Choroid plexus epithelial cell (primary cell): ENCODE measurements around the gene SLC12A5.
"Not testable (repeated sequence)": the region's sequence is repeated elsewhere in the genome, so short reads cannot be mapped to it uniquely, and the experiment has no call there.

Experiments
- DNase-seq: peaks from one replicate; pipeline ENCODE4 v3.0.0-alpha.2; 2010; ENCODE audit warnings: low read depth
- H3K4me3 ChIP-seq: 2 replicates; pipeline ENCODE4 v1.5.1; 2011; ENCODE audit warnings: low read depth, mild to moderate bottlenecking, control low read depth, low read length, moderate library complexity
- TF ChIP-seq, protein P1 (sequence below): conservative IDR thresholded peaks from 2 replicates; pipeline ENCODE4 v1.5.1; 2011; ENCODE audit warnings: low read depth, mild to moderate bottlenecking, control low read depth, inconsistent platforms, low read length, moderate library complexity

Gene SLC12A5

DNA sequence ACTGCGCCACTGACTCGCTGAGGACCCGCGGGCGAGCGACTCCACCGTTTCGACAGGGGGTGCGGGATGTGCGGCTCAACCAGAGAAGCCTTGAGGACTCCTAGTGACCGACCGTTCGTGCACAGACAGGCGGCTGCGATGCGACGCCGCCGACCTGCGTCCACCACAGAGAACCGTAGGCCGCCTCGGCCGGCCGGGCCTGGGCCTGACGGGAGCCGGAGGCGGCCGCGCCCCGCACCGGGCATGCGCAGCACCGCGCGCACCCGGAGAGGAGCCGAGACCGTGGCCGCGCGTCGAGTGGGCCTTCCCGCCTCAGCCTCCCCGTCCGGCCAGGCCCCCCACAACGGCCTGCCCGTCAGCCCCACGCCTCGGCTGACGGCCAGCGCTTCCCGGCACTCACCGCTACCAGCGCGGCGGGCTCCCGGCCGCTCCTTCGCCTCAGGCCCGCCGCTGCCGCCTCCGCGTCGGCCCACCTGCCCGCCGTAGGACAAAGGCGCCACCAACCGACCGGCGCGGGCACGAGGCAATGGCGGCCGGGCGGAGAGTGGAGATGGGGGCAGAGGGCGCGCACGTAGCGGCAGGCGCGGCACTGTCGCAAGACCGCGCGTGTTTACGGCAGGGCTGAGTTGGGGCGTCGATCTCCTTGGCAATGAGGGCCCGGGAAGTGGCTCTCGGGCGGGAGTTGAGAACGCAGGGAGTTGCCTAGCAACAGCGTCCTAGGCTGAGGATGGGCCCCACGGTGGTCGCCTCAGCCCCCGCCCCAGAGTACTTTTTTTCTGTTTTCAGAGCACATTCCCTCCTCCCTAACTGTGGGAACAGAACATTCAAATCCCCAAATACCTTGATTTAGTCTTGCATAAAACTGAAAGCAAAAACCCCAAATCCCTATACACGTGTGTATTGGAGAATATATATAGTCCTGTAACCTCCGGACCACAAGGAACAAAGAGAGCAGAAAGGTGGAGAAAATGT is 60.7 kb downstream of the SLC12A5 start, which contains the start of gene NCOA5:
TSS of gene NCOA5 (minus strand) at position 546 of the 972 bp plus-strand sequence. CDS start 10,538 bp downstream, outside the sequence.
- peak; percentile 98 for DNase-seq
- TF ChIP-seq, protein P1, sequence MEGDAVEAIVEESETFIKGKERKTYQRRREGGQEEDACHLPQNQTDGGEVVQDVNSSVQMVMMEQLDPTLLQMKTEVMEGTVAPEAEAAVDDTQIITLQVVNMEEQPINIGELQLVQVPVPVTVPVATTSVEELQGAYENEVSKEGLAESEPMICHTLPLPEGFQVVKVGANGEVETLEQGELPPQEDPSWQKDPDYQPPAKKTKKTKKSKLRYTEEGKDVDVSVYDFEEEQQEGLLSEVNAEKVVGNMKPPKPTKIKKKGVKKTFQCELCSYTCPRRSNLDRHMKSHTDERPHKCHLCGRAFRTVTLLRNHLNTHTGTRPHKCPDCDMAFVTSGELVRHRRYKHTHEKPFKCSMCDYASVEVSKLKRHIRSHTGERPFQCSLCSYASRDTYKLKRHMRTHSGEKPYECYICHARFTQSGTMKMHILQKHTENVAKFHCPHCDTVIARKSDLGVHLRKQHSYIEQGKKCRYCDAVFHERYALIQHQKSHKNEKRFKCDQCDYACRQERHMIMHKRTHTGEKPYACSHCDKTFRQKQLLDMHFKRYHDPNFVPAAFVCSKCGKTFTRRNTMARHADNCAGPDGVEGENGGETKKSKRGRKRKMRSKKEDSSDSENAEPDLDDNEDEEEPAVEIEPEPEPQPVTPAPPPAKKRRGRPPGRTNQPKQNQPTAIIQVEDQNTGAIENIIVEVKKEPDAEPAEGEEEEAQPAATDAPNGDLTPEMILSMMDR, result no peak
- peak within 1 kb of the TSS; percentile 90 for H3K4me3 ChIP-seq

DNA sequence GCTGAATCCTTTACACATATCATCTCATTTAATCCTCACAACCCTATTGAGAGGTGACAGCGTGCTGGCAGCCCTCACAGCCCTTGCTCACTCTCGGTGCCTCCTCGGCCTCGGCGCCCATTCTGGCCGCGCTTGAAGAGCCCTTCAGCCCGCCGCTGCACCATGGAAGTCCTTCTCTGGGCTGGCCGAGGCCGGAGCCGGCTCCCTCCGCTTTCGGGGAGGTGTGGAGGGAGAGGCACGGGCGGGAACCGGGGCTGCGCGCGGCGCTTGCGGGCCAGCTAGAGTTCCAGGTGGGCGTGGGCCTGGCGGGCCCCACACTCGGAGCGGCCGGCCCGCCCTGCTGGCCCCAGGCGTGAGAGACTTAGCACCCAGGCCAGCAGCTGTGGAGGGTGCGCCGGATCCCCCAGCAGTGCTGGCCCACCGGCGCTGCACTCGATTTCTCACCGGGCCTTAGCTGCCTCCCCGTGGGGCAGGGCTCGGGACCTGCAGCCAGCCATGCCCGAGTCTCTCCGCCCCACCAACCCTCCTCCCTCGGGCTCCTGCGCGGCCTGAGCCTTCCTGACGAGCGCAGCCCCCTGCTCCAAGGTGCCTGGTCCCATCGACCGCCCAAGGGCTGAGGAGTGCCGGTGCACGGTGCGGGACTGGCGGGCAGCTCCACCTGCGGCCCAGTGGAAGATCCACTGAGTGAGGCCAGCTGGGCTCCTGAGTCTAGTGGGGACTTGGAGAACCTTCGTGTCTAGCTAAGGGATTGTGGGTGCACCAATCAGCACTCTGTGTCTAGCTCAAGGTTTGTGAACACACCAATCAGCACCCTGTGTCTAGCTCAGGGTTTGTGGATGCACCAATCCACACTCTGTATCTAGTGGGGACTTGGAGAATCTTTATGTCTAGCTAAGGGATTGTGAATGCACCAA is 62.9 kb downstream of the SLC12A5 start:
- H3K4me3 ChIP-seq, DNase-seq: not testable (repeated sequence)

DNA sequence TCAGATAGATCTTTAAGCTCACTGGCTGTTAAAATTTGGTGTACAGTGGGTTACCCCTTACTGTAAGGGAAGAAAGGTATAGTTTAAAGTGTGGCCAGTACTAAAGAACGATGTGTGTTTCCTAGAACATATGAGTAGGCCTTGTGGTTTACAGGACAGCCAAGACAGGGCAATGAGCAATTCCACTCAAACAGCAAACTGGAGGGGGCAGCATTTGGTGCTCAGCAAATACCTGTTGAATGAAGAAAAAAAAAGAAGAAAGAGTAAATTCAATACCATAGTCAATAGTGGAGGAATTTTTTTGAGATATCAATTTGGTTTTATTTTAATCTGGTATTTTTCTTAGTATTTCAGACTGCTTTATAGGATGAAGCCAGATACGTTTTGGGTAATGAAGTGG is 64.5 kb downstream of the SLC12A5 start:
- DNase-seq, result no peak
- no peak overlapping the region for H3K4me3 ChIP-seq
- TF ChIP-seq, protein P1, result peak; percentile 6

DNA sequence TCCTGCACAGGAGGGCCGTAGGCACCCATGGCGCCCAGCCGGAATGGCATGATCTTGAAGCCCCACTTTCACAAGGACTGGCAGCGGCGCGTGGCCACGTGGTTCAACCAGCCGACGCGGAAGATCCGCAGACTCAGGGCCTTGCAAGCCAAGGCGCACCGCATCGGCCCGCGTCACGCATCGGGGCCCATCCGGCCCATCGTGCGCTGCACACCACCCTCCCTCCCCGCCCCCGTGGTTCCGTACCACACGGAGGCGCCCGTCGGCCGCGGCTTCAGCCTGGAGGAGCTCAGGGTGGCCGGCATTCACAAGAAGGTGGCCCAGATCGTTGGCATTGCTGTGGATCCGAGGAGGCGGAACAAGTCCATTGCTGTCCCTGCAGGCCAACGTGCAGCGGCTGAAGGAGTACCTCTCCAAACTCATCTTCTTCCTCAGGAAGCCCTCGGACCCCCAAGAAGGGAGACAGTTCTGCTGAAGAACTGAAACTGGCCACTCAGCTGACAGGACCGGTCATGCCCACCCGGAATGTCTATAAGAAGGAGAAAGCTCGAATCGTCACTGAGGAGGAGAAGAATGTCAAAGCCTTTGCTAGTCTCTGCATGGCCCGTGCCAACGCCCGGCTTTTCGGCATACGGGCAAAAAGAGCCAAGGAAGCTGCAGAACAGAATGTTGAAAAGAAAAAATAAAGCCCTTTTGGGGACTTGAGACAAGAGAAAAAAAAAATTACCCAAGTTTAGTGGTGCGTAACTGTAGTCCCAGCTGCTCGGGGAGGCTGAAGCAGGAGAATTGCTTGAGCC is 70.7 kb downstream of the SLC12A5 start:
- TF ChIP-seq, protein P1, result no peak
- no peak overlapping the region for H3K4me3 ChIP-seq
- DNase-seq, result no peak

DNA sequence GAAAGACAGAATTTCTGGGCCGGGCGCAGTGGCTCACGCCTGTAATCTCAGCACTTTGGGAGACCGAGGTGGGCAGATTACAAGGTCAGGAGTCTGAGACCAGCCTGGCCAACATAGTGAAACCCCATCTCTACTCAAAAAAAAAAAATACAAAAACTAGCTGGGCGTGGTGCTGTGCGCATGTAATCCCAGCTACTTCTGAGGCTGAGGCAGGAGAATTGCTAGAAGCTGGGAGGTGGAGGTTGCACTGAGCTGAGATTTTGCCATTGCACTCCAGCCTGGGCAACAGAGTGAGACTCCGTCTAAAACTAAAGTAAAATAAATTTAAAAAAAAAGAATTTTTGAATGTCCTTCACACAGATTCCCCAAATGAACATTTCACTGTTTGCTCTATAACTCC is 71.4 kb downstream of the SLC12A5 start:
- not testable (repeated sequence) for H3K4me3 ChIP-seq, DNase-seq

DNA sequence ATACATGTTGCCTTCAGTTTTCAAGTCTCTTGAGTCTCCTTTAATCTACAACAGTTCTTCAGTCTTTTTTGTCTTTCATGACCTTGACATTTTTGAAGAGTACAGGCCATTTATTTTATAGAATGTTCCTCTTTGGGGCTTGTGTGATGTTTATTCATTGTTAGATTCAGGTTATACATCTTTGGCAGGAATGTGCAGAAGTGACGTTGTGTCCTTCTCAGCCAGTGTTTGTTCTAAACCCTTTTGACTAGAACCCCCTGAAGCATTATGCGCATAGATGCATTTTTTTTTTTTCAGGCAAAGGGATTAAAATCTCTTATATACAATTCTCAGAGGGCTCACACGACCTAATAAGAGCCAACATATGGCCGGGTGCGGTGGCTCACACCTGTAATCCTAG is 72.0 kb downstream of the SLC12A5 start:
- TF ChIP-seq, protein P1, result no peak
- H3K4me3 ChIP-seq, result no peak overlapping the region
- DNase-seq, result no peak

DNA sequence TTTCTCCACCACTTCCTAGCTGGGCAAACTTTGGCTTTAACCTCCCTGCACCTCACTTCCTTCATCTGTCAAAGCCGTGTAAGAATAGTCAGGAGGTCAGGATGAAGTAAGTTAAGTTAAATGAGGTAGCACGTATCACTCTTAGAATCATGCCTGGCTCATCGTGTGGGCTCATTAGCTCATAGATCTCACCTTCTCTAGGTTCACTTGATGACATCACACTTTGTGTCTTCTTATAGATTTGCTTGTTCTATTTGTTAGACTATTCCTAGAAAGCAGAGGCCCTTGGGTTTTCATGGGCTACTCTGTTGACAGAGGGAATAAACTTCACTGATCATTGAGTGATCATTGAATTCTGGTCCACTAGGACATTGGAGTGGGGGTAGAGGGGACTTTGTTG is 72.9 kb downstream of the SLC12A5 start:
- TF ChIP-seq, protein P1, result no peak
- H3K4me3 ChIP-seq, result no peak overlapping the region
- DNase-seq, result no peak
